ENCODE results near the gene LAMTOR3. TPM values are rescaled to one million over a fixed set of nuclear protein-coding genes. Genes with fewer than 3 reads are reported as not detected.

The LAMTOR3 gene
- total and polyA plus RNA-seq, 4 donors, result 13.5 to 26.3 (median 19.8) TPM

DNA sequence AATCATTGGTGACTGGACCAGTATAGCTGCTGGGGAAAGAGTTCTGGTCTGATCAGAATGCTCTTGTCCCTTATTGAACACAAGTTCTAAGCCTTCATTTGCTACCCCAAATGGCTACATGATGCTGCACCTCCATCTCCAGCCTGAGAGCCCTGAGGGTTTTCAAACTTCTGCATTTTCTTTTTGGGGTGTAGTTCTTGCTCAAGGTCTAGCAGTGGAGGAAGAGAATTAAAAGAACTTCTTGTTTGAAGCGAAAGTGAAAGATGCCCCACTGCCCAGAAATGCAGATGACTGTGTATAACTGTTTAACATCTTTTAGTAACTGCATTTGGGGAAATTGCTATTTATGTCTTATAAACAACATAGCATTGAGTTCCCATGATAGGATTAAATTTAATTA lies 38.5 kb downstream of the LAMTOR3 start:
- no peaks in the 10 kb centered on the region for H3K9me3 ChIP-seq (ENCODE audit: control insufficient read depth in 4 of 4, low read length in 3 of 4)
- H3K4me3 ChIP-seq (ENCODE audit: low read depth in 1 of 3, low read length in 3 of 3), result no peak overlapping the region
- no peak overlapping the region for H3K27ac ChIP-seq (ENCODE audit: low read depth in 1 of 2, low read length in 2 of 2)
- H3K27me3 ChIP-seq (ENCODE audit: control insufficient read depth in 4 of 4, insufficient read depth in 4 of 4, low read length in 3 of 4), result peaks cover 0 to 2% (median 0%) of the 10 kb centered on the region in 4 donors
- TF ChIP-seq RAD21 (IDR thresholded peaks at IDR 0.05), result no peak
- no peak for DNase-seq (ENCODE audit: low spot score)
- WGBS, result 56% methylated on average over 1 of the region's 1 CpG
- H3K4me1 ChIP-seq (ENCODE audit: control insufficient read depth in 4 of 4, insufficient read depth in 4 of 4, low read length in 3 of 4), result no peaks in the 10 kb centered on the region
- no peaks in the 10 kb centered on the region for H3K36me3 ChIP-seq (ENCODE audit: control insufficient read depth in 4 of 4, insufficient read depth in 3 of 4, low read depth in 1 of 4, low read length in 3 of 4)
- no peak overlapping the region for H3K9ac ChIP-seq (ENCODE audit: low read depth in 1 of 2, low read length in 2 of 2)

DNA sequence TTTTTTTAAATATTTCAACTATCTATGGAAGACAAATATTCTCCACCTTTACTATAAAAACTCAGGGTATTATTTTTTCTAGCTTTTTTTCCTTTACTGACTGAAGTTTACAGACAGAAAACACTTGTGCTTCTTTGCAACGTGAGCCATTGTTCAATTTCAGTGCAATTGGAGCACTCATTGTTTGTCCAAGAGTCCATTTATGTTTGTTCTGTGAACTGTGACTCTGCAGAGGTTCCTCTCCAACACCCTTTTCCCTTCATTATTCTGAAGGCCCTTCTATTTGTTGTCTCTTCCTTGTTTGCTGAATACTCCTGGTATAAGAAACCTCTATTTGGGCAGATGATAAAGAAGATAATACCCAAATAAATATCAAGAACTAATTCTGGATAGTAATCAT lies 40.2 kb downstream of the LAMTOR3 start:
- TF ChIP-seq SP1 (IDR thresholded peaks at IDR 0.05), result no peak
- TF ChIP-seq, protein P1, sequence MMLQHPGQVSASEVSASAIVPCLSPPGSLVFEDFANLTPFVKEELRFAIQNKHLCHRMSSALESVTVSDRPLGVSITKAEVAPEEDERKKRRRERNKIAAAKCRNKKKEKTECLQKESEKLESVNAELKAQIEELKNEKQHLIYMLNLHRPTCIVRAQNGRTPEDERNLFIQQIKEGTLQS (IDR thresholded peaks at IDR 0.05), result no peak
- Histone ChIP-seq H3K4me1 (ENCODE audit: control insufficient read depth in 4 of 4, insufficient read depth in 4 of 4, low read length in 3 of 4) (no peaks in the 10 kb centered on the region), H3K9me3 (ENCODE audit: control insufficient read depth in 4 of 4, low read length in 3 of 4) (no peaks in the 10 kb centered on the region), H3K27ac (ENCODE audit: low read depth in 1 of 2, low read length in 2 of 2) (no peak overlapping the region), H3K36me3 (ENCODE audit: control insufficient read depth in 4 of 4, insufficient read depth in 3 of 4, low read depth in 1 of 4, low read length in 3 of 4) (no peaks in the 10 kb centered on the region), H3K9ac (ENCODE audit: low read depth in 1 of 2, low read length in 2 of 2) (no peak overlapping the region), H3K4me3 (ENCODE audit: low read depth in 1 of 3, low read length in 3 of 3) (no peak overlapping the region), H3K27me3 (ENCODE audit: control insufficient read depth in 4 of 4, insufficient read depth in 4 of 4, low read length in 3 of 4) (peaks cover 0 to under 1% (median 0%) of the 10 kb centered on the region in 4 donors)
- 32% methylated on average over 1 of the region's 1 CpG for WGBS
- DNase-seq (ENCODE audit: low spot score), result no peak

DNA sequence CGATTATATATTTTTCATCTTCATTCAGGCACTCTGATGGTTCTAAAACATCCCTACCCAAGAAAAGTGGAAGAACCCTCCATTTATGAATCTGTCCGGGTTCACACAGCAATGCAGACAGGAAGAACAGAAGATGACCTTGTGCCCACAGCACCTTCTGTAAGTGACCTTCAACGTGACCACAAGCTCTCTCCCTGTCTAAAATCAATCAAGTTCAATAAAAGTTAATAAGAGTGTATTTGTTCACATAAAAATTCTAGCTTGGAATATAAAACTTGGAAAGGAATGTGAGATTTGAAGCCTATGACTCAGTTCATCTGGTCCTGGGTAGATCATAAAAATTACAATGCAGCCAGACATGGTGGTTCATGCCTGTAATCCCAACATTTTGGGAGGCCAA lies 41.0 kb downstream of the LAMTOR3 start:
- Histone ChIP-seq H3K27me3 (ENCODE audit: control insufficient read depth in 4 of 4, insufficient read depth in 4 of 4, low read length in 3 of 4) (no peaks in the 10 kb centered on the region), H3K27ac (ENCODE audit: low read depth in 1 of 2, low read length in 2 of 2) (no peak overlapping the region), H3K36me3 (ENCODE audit: control insufficient read depth in 4 of 4, insufficient read depth in 3 of 4, low read depth in 1 of 4, low read length in 3 of 4) (no peaks in the 10 kb centered on the region), H3K4me1 (ENCODE audit: control insufficient read depth in 4 of 4, insufficient read depth in 4 of 4, low read length in 3 of 4) (no peaks in the 10 kb centered on the region), H3K9me3 (ENCODE audit: control insufficient read depth in 4 of 4, low read length in 3 of 4) (no peaks in the 10 kb centered on the region), H3K9ac (ENCODE audit: low read depth in 1 of 2, low read length in 2 of 2) (no peak overlapping the region), H3K4me3 (ENCODE audit: low read depth in 1 of 3, low read length in 3 of 3) (no peak overlapping the region)
- TF ChIP-seq GABPA (IDR thresholded peaks at IDR 0.05 in 1 of 2, conservative IDR thresholded peaks at IDR 0.05 in 1 of 2), result no peak
- TF ChIP-seq JUND (IDR thresholded peaks at IDR 0.05), result no peak
- no peak for TF ChIP-seq TAF1 (conservative IDR thresholded peaks at IDR 0.05)
- TF ChIP-seq, protein P2, sequence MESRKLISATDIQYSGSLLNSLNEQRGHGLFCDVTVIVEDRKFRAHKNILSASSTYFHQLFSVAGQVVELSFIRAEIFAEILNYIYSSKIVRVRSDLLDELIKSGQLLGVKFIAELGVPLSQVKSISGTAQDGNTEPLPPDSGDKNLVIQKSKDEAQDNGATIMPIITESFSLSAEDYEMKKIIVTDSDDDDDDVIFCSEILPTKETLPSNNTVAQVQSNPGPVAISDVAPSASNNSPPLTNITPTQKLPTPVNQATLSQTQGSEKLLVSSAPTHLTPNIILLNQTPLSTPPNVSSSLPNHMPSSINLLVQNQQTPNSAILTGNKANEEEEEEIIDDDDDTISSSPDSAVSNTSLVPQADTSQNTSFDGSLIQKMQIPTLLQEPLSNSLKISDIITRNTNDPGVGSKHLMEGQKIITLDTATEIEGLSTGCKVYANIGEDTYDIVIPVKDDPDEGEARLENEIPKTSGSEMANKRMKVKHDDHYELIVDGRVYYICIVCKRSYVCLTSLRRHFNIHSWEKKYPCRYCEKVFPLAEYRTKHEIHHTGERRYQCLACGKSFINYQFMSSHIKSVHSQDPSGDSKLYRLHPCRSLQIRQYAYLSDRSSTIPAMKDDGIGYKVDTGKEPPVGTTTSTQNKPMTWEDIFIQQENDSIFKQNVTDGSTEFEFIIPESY (IDR thresholded peaks at IDR 0.05), result no peak
- no peak for TF ChIP-seq NR2F2 (IDR thresholded peaks at IDR 0.05)
- TF ChIP-seq, protein P1 (IDR thresholded peaks at IDR 0.05), result no peak
- TF ChIP-seq FOXA2 (IDR thresholded peaks at IDR 0.05), result no peak
- no peak for TF ChIP-seq HNF4G (IDR thresholded peaks at IDR 0.05)
- no peak for TF ChIP-seq SP1 (IDR thresholded peaks at IDR 0.05)
- TF ChIP-seq, protein P3, sequence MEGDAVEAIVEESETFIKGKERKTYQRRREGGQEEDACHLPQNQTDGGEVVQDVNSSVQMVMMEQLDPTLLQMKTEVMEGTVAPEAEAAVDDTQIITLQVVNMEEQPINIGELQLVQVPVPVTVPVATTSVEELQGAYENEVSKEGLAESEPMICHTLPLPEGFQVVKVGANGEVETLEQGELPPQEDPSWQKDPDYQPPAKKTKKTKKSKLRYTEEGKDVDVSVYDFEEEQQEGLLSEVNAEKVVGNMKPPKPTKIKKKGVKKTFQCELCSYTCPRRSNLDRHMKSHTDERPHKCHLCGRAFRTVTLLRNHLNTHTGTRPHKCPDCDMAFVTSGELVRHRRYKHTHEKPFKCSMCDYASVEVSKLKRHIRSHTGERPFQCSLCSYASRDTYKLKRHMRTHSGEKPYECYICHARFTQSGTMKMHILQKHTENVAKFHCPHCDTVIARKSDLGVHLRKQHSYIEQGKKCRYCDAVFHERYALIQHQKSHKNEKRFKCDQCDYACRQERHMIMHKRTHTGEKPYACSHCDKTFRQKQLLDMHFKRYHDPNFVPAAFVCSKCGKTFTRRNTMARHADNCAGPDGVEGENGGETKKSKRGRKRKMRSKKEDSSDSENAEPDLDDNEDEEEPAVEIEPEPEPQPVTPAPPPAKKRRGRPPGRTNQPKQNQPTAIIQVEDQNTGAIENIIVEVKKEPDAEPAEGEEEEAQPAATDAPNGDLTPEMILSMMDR (IDR thresholded peaks at IDR 0.05; ENCODE audit: low read depth, low read length, missing input control), result no peak
- TF ChIP-seq RXRA (IDR thresholded peaks at IDR 0.05), result no peak
- no peak for TF ChIP-seq EGR1 (IDR thresholded peaks at IDR 0.05; ENCODE audit: low read depth in 2 of 2)
- no peak for TF ChIP-seq FOXA1 (IDR thresholded peaks at IDR 0.05)
- TF ChIP-seq HNF4A (conservative IDR thresholded peaks at IDR 0.05), result no peak
- TF ChIP-seq, protein P4, sequence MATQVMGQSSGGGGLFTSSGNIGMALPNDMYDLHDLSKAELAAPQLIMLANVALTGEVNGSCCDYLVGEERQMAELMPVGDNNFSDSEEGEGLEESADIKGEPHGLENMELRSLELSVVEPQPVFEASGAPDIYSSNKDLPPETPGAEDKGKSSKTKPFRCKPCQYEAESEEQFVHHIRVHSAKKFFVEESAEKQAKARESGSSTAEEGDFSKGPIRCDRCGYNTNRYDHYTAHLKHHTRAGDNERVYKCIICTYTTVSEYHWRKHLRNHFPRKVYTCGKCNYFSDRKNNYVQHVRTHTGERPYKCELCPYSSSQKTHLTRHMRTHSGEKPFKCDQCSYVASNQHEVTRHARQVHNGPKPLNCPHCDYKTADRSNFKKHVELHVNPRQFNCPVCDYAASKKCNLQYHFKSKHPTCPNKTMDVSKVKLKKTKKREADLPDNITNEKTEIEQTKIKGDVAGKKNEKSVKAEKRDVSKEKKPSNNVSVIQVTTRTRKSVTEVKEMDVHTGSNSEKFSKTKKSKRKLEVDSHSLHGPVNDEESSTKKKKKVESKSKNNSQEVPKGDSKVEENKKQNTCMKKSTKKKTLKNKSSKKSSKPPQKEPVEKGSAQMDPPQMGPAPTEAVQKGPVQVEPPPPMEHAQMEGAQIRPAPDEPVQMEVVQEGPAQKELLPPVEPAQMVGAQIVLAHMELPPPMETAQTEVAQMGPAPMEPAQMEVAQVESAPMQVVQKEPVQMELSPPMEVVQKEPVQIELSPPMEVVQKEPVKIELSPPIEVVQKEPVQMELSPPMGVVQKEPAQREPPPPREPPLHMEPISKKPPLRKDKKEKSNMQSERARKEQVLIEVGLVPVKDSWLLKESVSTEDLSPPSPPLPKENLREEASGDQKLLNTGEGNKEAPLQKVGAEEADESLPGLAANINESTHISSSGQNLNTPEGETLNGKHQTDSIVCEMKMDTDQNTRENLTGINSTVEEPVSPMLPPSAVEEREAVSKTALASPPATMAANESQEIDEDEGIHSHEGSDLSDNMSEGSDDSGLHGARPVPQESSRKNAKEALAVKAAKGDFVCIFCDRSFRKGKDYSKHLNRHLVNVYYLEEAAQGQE (IDR thresholded peaks at IDR 0.05), result no peak
- TF ChIP-seq YY1 (IDR thresholded peaks at IDR 0.05), result no peak
- no peak for TF ChIP-seq RAD21 (IDR thresholded peaks at IDR 0.05)
- TF ChIP-seq, protein P5, sequence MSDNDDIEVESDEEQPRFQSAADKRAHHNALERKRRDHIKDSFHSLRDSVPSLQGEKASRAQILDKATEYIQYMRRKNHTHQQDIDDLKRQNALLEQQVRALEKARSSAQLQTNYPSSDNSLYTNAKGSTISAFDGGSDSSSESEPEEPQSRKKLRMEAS (IDR thresholded peaks at IDR 0.05), result no peak
- no peak for DNase-seq (ENCODE audit: low spot score)
- WGBS, result 65% methylated on average over 3 of the region's 3 CpGs

Measured in liver (tissue), 9 donors.